Activated CD4-positive, alpha-beta T cell treated with anti-CD3 and anti-CD28 coated beads for 48 hours (primary cell): Measurements from ENCODE around the gene TBXA2R.
"Not testable (repeated sequence)": the region's sequence is repeated elsewhere in the genome, so short reads cannot be mapped to it uniquely, and the experiment has no call there.

ENCODE experiments used
- DNase-seq: peaks from one replicate; pipeline ENCODE4 v3.0.0-alpha.2; 2020

The TBXA2R gene

GRCh38 chr19:3638208-3639193 is 31.8 kb upstream of the TBXA2R start:
- DNase-seq, result no peak

DNA sequence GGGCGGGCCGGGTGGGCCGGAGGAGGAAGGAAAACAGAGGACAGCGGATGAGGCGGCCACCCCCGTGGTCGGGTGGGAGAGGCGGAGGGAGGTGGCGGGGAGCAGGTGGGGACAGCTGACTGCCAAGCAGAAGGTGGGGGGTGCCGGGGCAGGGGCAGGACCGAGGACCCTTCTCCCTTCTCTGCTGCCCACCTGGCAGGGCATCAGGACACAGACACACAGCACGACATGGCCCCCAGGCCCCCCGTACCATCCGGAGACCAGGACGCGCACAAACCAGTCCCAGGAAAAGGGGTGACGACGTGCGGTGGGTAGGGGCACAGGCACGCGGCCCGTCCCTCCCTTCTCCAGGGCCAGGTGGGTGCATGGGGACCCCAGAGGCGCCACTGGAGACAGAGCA is 30.9 kb upstream of the TBXA2R start:
- DNase-seq, result no peak

GRCh38 chr19:3636962-3637361 is 30.3 kb upstream of the TBXA2R start:
- no peak for DNase-seq

GRCh38 chr19:3636506-3636905 is 29.8 kb upstream of the TBXA2R start:
- DNase-seq, result no peak

DNA sequence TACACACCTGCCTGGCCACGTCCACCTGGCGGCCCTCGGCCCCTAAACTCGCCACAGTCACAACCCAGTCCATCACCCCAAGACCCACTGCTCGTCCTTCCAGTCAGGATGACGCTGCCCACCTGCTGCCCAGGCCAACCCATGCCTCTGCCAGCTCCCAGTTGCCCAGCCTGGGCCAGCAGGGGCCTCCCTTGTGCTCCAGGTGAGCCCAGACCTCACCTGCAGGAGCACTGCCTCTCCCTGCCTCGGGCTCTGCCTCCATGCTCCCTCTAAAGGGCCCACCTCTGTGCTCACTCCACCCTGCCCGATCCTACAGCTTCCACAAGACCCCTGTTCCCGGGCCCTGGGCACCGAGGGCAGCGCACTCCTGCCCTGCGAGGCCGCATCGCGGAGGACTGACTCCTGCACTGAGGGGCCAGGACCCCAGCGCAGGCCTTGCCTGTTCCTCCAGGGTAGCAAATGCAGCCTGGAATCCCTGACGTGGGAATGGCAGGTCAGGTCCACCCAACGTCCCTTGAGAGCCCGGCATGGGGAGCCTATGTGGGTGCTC is 27.9 kb upstream of the TBXA2R start:
- DNase-seq, result no peak

DNA sequence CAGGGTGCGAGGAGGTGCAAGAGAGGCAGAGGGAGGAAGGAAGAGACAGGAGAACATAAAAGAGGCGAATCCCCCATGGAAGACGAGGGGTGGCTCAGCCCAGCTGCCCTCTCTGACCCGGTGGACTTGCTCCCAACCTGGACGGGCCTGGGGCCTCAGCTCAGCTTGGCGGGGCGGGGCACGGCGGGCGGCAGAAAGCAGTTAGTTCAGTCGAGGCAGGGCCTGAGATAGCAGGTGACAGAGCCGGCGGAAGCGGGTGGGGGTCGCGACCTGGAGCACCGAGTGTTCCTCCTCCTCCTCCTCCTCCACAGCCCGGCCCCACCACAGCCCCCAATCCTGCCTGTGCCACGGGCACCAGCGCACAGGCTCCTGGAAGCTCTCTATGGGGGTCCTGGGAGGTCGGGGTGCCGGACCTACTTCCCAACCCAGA is 26.9 kb upstream of the TBXA2R start:
- DNase-seq, result no peak

GRCh38 chr19:3632739-3633558 is 26.3 kb upstream of the TBXA2R start:
- DNase-seq, result no peak

GRCh38 chr19:3632098-3632497 is 25.4 kb upstream of the TBXA2R start:
- no peak for DNase-seq

DNA sequence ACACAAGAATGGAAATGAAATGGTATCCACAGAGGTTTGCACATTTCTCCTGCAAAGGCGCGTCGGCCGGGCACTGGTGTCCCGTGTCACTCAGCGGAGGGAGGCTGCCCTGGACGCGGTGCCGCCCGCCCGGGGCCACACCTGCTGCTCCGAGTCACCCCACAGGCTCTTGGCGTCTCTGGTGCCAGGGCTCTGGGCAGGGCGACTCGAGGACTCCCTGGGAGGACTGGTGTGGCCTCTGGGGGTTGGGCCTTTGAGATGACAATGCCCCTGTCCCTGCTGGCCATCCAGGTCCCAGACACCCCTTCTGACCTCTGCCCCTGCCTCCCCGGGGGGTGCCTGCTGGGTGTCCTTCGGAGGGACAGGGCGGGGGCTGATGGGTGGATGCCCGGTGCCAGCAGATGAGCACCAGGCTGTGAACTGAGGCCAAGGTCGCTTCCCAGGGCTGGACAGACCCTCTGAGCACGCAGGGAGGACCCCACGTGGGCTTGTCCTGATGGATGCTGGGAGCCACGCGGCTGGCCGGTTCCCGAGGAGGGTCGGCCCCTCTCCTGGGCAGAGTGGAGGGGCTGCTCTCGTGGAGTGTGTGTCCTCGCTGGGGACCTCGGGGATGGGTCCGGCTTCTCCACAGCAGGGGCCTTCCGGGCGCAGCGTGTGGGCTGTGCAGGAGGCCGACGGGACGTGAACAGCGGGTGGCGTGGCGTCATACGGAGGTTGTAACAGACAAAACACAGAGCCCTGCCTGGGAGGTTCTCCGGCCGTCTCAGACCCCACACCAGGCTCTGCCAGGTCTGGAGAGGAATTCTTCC is 24.6 kb upstream of the TBXA2R start:
- DNase-seq, result no peak

DNA sequence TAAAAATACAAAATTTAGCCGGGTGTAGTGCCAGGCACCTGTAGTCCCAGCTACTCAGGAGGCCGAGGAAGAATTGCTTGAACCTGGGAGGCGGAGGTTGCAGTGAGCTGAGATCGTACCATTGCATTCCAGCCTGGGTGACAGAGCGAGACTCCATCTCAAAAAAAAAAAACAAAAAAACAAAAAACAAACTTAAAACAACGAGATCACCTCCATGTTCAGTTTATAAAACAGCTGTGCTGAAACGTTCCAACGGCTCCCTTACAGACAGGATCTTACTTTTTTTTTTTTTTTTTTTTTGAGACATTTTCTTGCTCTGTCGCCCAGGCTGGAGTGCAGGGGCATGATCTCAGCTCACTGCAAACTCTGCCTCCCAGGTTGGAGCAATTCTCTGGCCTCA is 22.1 kb upstream of the TBXA2R start:
- not testable (repeated sequence) for DNase-seq

GRCh38 chr19:3627351-3627723 is 20.7 kb upstream of the TBXA2R start:
- no peak for DNase-seq

GRCh38 chr19:3626473-3627350 is 20.0 kb upstream of the TBXA2R start, which contains the start of gene CACTIN:
TSS of gene CACTIN (minus strand) at chr19:3626790. CDS start at chr19:3626762, 28 bp downstream.
- peak; percentile 100 for DNase-seq

- peak; percentile 45 for DNase-seq
Measured at GRCh38 chr19:3625996-3626472, 19.4 kb upstream of the TBXA2R start.

GRCh38 chr19:3623716-3624115 is 17.0 kb upstream of the TBXA2R start:
- no peak for DNase-seq

DNA sequence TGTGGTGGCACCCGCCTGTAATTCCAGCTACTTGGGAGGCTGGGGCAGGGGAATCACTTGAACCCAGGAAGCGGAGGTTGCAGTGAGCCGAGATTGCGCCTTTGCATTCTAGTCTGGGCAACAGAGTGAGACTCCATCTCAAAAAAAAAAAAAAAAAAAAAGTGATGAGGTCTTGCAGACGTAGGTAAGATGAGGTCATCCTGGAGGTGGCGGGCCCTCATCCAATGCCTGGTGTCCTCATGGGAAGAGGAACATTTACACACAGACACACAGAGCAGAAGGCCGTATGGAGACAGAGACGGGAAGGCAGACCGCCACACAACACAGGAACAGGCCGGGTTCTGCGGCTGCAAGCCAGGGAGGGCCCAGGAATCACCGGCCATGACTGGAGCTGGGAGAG is 15.5 kb upstream of the TBXA2R start:
- no peak for DNase-seq

- no peak for DNase-seq
Measured at GRCh38 chr19:3621689-3622088, 15.0 kb upstream of the TBXA2R start.

DNA sequence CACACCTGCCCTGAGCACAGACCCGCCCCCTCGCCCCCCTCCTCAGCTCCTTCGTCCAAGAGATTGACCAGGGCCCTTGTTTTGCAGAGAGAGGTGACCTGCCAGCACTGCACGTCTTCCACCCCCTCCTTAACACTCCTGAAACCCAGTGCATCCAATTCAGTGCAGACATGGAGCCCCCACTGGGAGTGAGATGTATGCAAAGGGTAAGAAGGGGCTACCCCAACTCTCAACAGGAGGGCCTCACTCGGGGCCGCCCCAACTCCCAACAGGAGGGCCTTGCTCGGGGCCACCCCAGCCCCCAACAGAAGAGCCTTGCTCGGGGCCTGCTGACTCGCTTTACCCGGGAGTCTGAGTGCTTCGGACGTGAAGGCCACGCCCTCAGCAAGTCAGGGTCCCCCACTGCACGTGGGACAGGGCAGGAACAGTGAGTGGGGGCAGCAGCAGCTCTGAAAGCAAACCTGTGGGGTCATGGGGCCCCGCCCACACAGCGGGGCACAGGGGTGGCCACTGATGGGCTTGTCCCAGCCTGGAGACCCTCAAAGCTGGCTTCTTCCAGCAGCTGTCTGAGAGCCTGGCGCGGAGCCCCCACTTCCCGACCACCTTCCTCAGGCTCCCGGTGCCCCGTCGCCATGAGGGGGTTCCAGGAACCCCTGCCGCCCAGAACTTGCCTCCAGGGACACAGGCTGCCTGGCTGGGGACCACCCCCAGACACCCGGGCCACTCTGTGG is 14.3 kb upstream of the TBXA2R start:
- no peak for DNase-seq

GRCh38 chr19:3620145-3620816 is 13.6 kb upstream of the TBXA2R start:
- DNase-seq, result no peak

DNA sequence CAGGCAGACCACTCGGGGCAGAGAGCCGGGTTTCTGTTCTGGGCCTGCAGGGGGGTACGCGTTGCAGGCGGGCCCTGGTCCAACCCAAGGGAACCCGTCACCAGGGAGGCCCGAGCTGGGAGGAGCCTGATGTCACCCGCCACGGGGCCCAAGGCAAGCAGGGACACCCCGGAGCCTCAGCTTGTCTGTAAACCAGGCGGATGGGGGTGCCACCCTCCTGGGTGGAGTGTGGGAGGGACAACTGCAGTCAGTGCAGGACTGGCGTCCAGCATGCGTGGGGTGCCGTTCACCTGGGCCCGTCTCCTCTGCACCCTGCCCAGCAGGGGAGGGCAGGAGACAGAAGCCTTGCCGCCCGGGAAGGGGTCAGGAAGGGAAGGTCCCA is 12.9 kb upstream of the TBXA2R start:
- DNase-seq, result no peak
